ENCODE results near the gene HNRNPF. TPM values are rescaled to one million over a fixed set of nuclear protein-coding genes. Genes with fewer than 3 reads are reported as not detected.

HNRNPF gene
- total RNA-seq, 2 experiments from 2014 or later, result 442 to 445 TPM

DNA sequence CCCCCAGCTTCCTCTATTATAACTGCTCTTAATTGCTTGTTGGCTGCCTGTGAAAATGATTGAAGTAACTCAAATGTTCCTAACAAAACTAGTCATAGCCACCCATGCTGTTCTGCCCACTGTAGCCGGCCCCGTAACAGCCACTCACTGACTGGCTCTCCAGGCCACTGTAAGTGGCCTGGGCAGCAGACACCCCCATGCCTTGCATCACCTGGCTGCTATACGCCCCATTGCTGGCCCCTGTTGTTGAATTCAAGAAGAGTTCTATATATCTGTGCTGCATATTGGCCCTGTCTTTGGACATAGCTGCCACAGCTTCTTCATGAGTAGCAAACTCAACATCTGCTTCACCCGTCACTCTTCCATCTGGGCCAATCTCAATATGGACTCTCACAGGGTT is 22.4 kb downstream of the HNRNPF start:
- Mint-ChIP-seq H3K27ac (peak overlapping the region; percentile 75), H3K9me3 (no peaks in the 10 kb centered on the region), H3K27me3 (no peaks in the 10 kb centered on the region), H3K4me3 (no peak overlapping the region), H3K4me1 (ENCODE audit: low read depth) (peaks cover 41% of the 10 kb centered on the region), H3K36me3 (ENCODE audit: low read depth) (peaks cover 55% of the 10 kb centered on the region)
- DNase-seq (no peak), ATAC-seq (no peak)
- ChIA-PET CTCF (interaction anchor here (0.6 kb wide), 1 partner anchor 39 kb away, joined by 3 read pairs; no protein-coding TSS in a partner anchor), POLR2A (interaction anchor here (0.8 to 20.5 kb wide), 7 partner anchors 7 to 70 kb away, joined by 3 to 332 read pairs (median 7); partner anchors contain the start of gene HNRNPF)
- intact Hi-C loops (cut with micrococcal nuclease), result no loop called here
- no peak for TF ChIP-seq CTCF (IDR thresholded peaks at IDR 0.05)

DNA sequence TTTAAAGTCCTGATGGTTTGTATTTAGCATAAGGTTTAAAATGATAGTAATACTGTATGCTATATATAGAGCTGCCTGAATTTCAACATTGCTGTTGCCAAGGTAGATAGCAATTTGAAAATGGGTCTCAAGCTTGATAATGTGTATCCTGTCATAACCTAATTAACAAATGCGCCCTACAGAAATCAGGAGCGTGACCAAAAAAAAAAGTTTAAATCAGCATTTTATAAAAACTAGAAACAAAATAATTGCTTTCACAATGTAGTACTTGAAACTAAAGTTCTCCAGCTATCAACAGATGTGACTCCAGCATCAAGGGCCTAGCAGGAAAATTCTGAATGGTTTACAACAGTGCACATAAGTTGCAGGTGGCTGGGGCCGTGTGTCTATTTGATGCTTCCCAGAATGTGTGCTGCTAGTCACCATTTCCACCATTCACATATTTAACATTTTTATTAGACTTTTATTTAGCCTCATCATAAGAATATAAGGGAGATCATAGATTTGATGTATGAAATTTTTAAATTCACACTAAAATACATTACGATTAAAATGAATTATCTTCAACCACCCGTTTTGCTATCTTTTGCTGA is 23.5 kb downstream of the HNRNPF start:
- H3K4me3 Mint-ChIP-seq, result no peak overlapping the region
- peaks cover 45% of the 10 kb centered on the region for H3K36me3 Mint-ChIP-seq (ENCODE audit: low read depth)
- DNase-seq (no peak), ATAC-seq (no peak)
- H3K4me1 Mint-ChIP-seq (ENCODE audit: low read depth), result peaks cover 37% of the 10 kb centered on the region
- H3K27ac Mint-ChIP-seq, result no peak overlapping the region
- no peaks in the 10 kb centered on the region for H3K27me3 Mint-ChIP-seq
- ChIA-PET CTCF (interaction anchor here (1.0 to 1.4 kb wide), 2 partner anchors 8 to 17 kb away, joined by 3 read pairs; no protein-coding TSS in a partner anchor), POLR2A (interaction anchor here (2.0 to 20.5 kb wide), 3 partner anchors 8 to 22 kb away, joined by 8 to 332 read pairs (median 27); partner anchors contain the start of gene HNRNPF)
- no peaks in the 10 kb centered on the region for H3K9me3 Mint-ChIP-seq
- TF ChIP-seq CTCF (IDR thresholded peaks at IDR 0.05), result no peak
- intact Hi-C loops (cut with micrococcal nuclease), result no loop called here

DNA sequence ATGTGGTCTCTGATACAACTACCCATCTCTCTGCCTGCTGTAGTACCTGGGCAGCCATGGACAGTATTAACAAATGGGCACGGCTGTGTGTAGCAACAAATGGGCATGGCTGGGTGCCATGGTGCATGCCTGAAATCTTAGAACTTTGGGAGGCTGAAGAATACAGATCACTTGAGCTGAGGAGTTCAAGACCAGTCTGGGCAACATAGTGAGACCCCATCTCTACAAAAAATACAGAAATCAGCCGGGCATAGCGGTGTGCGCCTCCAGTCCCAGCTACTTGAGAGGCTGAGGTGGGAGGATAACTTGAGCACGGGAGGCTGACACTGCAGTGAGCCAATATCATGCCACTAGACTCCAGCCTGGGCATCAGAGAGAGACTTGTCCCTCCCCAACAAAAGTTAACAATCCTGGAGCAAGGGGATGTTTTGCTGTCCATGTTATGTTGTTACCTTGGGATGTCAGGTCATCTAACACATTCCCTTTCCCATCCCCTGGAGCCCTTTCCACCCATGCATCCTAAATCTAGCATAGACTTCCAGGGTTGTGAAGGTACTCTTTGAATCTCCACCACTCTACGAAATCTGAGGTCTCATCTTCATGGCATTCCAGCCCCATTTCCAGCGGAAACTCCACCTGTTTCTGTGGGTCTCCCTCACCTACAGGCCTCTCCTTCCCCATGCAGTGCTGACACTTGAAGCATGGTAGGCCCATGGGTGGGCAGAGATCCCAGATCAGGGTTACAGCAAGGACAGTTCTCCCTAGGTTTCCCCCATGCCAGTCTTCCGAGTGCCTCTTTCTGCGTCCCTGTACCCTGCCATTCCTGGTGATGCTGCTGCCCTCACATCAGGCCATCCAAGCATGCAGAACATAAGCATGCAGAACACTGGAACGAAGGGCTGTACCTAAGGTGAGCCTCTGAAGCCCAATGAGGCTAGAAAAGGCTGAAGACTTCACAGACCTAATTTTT is 24.4 kb downstream of the HNRNPF start:
- CTCF ChIA-PET, result interaction anchor here (0.9 to 1.4 kb wide), 3 partner anchors 9 to 91 kb away, joined by 3 read pairs; no protein-coding TSS in a partner anchor

GRCh38 chr10:43383204-43383971 is 25.6 kb downstream of the HNRNPF start:
- ATAC-seq, result no peak
- DNase-seq, result no peak
- peaks cover 19% of the 10 kb centered on the region for H3K4me1 Mint-ChIP-seq (ENCODE audit: low read depth)
- no peaks in the 10 kb centered on the region for H3K9me3 Mint-ChIP-seq
- intact Hi-C loops (cut with micrococcal nuclease), result no loop called here
- no peaks in the 10 kb centered on the region for H3K27me3 Mint-ChIP-seq
- ChIA-PET CTCF (no interaction called here), POLR2A (interaction anchor here (0.7 to 20.5 kb wide), 7 partner anchors 7 to 24 kb away, joined by 3 to 332 read pairs (median 4); partner anchors contain the start of gene HNRNPF)
- H3K36me3 Mint-ChIP-seq (ENCODE audit: low read depth), result peaks cover 25% of the 10 kb centered on the region
- no peak for TF ChIP-seq CTCF (IDR thresholded peaks at IDR 0.05)
- H3K27ac Mint-ChIP-seq, result peak overlapping the region; percentile 49
- H3K4me3 Mint-ChIP-seq, result no peak overlapping the region

More for the DNA sequence above, 24.4 kb downstream of the HNRNPF start:
- POLR2A ChIA-PET, result interaction anchor here (0.7 to 20.5 kb wide), 7 partner anchors 9 to 23 kb away, joined by 3 to 332 read pairs (median 7); partner anchors contain the start of gene HNRNPF
- H3K36me3 Mint-ChIP-seq (ENCODE audit: low read depth), result peaks cover 35% of the 10 kb centered on the region
- no peaks in the 10 kb centered on the region for H3K9me3 Mint-ChIP-seq
- intact Hi-C loops (cut with micrococcal nuclease), result no loop called here
- peak overlapping the region; percentile 61 for H3K27ac Mint-ChIP-seq
- DNase-seq (no peak), ATAC-seq (no peak)
- H3K4me1 Mint-ChIP-seq (ENCODE audit: low read depth), result peaks cover 27% of the 10 kb centered on the region
- TF ChIP-seq CTCF (IDR thresholded peaks at IDR 0.05), result no peak
- H3K4me3 Mint-ChIP-seq, result no peak overlapping the region
- no peaks in the 10 kb centered on the region for H3K27me3 Mint-ChIP-seq
